Measurements from ENCODE around the gene CCDC85C.

CCDC85C gene

DNA sequence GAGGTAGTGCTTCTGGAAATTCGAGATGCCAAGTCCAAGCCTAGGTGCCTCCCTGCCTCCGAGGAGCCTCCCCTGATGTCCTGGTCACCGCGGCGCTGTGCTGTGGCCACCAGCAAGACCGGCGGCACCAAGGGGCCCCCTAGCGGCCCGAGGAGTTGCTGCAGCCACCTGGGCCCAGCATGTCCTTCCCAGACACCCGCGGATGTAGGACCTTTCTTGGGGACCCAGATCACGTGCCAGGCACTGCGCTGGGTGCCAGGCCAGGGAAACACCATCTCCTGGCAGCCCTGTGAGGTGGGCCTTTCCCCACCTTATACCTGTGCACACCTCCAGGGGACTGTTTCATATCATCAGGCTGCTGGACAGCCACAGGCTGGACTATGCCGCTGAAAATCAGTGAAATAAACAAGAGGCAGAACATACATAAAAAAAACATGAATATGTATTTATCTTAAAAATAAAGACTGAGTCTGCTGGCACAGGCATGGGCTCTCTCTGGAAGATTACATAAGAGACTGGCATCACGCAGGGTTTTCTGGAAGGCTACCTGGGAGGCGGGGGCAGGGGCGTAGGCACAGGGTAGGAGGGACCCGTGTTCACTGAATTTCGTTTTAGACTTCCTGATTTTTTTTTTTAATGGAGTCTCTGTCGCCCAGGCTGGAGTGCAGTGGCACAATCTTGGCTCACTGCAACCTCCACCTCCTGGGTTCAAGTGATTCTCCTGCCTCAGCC, 25.0 kb upstream of the CCDC85C start:
- DNase-seq = peak; percentile 42

DNA sequence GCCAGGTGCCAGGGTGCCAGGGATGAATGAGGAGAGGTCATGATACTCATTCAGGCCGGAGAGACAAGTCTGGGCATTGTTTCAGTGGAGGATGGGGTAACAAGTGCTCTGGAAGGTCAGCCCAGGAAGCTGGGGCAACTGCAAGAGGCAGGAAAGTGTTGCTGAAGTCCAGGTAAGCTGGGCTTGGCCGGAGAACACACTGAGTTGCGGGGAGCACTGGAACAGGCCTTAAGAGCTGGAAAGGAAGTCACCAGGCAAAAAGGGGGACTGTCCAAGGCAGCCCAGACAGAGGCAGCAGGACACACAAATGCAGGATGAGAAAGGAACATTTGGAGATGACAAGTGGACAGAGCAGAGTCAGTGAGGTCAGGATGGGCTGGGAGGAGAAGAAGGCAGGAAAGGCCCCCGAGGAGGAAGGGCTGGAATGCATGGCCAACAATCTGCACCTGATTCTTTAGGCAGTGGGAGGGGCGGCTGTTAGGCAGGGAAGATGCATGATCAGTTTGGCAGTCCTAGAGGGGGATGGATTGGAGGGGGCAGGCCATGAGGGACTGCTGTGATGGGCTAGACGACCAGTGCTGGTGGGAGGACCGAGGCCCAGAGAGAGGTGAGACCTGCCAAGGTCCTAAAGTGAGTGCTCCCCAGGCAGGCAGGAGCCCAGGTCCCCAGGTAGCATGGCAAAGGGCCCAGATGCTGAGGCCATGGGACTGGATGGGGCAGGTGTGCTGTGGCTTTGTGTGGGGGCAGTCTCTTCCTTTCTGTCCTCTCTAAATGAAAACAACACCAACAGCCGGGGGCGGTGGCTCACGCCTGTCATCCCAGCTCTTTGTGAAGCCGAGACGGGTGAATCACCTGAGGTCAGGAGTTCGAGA, 23.7 kb upstream of the CCDC85C start:
- no peak for DNase-seq

DNA sequence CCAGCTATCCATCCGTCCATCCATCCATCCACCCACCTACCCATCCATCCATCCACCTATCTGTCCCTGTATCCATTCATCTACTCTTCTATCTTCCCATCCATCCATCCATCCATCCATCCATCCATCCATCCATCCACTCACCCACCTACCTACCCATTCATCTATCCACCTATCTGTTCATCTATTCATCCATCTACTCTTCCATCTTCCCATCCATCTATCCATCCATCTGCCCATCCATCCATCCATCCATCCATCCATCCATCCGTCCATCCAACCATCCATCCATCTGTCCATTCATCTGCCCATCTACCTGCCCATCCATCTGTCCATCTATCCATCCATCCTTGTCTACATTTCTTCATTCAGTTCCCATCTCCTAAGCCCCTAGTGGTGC, 23.1 kb upstream of the CCDC85C start:
- no peak for DNase-seq

DNA sequence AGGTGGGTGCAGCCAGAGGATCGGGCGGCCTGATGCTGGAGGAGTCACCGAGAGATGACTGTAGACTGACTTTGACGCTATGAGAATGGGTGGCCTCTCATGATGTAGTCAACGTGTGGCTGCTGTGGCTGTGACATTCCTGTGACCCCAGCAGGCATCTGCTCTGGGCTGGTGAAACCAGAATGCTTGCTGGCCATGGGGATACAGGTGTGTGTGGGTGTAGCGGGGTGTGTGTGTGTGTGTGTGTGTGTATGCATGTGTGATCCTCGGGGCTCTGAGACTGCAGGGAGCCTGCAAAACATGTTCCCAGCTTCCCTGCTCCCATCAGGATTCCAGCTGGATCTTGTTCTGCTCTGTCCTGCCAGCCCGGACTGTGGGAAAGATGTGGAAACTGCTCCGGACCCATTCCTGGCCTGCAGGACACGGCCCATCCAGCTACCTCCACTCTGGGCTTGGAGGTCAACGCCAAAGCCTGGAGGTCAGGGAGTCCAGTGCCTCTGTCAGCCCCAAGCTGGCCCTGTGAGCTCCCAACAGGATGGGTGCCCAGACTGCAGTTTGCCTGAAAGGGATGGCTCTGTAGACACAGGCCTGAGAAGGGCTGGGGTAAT, 22.1 kb upstream of the CCDC85C start:
- no peak for DNase-seq

DNA sequence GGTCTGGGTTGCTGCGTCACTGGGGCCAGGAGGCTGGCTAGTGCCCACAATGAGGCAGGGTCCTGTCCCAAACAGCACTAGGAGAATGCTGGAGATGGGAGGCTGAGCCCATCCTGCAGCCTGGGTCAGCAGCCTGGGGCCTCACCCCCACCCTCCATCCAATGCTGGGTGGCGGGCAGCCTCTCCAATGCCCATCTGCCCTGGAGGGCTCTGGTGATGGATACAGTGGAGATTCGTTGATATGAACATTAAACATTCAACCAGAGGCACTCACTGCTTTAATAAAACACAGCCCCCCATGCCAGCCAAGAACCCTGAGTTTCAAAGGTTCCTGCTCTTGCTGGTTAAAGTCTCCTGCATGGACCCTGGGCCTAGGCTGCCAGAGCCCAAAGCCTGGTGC, 21.5 kb upstream of the CCDC85C start:
- no peak for DNase-seq

DNA sequence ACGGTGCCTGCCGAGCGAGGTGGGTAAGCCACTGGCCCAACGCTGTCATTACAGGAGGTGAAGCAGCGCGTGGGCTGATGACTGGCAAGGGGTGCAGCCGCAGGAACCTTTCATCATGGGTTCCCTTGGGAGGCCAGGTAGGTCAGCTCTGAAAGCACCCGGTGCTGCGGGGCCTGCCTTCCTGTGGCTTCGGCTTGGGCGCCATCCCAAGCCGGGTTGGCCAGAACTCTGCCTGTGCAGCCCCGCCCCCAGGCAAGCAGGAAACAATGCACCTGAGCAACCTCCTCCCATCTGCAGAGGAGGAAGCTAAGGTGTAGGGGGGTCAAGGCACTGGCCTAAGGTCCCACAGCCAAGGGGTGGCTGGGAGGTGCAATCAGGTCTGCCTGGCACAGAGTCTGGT, 21.0 kb upstream of the CCDC85C start:
- DNase-seq = no peak

DNA sequence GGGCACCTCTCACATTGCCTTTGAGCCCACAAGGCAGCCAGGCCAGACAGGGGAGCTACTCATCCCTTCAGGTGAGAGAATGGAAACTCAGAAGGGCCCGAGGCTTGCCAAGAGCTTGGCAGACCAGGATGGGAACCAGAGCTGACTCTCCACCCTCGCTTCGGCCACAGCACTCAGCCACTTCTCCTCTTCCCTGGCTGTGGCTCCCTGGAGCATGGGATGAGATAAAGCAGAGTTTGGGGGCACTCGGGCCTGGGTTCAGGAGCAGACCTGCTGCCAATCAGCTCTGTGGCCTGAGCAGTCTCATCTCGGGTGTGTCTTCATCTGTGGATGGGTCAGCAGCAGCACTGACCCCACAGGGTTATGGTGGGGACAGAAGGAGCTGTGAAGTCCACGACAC, 20.0 kb upstream of the CCDC85C start:
- DNase-seq = no peak

DNA sequence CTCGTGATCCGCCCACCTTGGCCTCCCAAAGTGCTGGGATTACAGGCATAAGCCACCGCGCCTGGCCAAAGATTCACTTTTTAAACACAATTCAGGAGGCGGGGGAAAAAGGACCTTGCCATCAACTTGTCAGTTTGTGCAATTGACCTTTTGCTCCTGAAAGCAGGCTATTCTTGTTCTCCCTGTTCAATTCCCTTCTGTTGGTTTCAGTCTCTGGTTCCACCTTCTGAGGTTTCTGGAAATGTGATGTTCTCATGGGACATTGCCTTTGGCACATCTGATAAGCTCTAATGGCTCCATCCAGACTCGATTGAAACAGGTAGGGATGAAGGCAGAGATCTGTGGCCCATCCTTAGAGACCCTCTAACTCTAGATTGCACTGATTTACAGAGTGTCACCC, 17.9 kb upstream of the CCDC85C start:
- no peak for DNase-seq

DNA sequence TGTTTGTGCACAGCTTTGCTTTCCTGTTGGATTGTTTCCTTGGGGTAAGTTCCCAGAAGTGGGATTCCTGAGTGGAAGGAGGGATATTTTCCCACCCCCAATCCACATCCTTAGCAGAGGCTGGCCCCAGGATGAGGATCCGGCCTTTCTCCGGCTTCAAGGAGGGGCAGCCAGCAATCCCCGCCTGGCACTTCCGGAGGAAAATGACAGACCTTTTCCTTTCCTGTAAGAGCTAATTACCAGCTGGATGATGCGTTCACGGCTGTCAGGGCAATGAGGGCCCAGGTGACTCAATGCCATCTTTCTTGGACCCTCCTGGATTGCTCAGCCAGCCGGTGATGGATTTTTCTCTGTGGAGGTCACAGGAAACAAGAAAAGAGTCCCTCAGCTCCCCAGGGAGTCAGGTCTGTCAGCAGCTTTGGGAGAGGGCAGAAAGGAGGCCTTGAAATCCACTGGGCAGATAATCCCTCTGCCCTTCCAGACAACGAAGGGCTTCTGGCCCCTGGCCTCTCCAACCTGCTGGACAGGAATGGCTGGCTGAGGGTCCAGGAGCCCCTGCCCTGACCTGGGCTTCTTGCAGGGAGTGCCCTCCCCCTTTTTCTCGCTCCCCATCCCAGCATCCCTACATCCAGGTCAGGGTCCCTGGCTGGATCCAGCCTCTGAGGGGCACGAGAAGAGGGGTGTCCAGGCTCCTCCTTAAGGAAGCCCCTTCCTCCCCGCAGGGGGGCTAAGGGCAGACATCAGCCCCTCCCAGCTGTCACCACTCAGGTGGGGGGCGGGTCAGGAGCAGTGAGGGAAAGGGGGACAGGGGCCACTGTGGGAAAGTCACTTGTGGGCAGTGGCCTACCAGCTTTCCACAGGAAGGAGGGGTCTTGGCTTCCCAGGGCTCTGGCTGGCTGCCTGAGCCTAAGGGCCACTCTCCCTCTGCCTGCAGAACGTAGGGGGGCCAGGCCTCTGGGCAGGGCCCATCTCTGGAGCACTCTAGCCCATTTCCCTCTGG, 16.1 kb upstream of the CCDC85C start:
- peak; percentile 36 for DNase-seq

DNA sequence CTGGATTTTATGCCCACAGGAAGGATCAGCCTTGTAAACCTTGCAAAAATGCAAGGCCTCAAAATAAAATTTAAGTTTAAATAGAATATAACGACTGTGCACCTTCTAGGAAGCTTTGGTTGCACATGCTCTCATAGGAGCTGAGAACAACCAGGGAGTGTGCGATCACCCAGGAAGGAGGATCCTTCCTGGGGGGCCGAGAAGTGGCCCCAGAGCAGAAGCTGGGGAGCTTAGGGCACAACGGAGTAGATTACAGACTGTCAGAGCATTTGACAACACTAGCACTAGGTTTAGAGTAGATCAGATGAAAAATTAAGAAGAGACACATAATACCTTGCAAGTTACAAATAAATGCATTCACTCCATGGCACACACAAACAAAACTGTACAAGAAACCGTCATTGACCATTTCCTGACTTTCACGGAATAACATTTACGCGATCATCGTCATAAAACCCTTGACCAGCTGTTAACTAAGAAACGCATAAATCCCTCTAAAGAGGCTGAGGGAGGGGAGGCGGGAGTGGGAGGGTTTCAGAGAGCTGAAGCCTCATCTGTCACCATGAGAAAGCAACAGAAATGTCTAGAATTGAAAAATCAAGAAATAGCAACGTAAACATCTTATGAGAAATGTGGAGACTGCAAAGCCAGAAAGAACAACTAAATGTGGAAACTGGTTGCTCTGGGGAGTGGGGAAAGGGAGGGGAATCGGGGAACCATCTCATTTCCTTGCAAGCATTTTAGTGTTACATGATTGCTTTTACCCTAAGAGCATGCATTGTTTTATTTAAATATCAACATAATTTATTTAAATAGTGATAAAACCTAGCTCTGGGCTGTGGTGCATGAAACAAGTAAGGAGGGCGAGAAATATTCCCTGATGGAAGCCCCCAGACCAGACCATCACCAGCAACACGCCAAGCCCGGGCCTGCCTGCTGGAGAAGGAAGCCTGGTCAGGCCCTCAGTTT, 13.1 kb upstream of the CCDC85C start:
- DNase-seq = no peak

DNA sequence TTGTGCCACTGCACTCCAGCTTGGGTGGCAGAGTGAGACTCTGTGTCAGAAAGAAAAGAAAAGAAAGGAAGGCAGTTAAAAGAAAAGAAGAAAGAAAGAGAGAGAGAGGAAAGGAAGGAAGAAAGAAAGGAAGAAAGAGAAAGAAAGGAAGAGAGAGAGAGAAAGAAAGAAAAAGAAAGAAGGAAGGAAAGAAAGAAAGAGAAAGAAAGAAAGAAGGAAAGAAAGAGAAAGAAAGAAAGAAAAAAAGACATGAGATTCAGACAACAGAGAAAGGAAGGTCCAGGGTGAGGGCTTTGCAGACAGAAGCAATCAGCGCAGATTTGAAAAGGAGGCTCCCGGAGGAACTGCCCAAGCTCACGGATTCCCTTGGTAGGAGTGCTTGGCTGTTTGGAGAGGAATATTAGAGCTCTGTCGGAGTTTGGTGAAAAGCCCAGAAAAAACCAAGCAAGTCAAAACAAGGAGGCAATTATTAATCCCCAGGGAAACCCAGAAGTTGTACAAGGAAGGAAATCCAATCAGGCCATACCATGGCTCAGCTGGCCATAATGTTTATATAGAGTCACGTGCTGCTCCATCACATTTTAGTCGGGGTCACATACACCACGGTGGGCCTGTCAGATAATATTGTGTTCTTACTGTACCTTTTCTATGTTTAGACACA, 11.6 kb upstream of the CCDC85C start:
- DNase-seq = peak; percentile 33

DNA sequence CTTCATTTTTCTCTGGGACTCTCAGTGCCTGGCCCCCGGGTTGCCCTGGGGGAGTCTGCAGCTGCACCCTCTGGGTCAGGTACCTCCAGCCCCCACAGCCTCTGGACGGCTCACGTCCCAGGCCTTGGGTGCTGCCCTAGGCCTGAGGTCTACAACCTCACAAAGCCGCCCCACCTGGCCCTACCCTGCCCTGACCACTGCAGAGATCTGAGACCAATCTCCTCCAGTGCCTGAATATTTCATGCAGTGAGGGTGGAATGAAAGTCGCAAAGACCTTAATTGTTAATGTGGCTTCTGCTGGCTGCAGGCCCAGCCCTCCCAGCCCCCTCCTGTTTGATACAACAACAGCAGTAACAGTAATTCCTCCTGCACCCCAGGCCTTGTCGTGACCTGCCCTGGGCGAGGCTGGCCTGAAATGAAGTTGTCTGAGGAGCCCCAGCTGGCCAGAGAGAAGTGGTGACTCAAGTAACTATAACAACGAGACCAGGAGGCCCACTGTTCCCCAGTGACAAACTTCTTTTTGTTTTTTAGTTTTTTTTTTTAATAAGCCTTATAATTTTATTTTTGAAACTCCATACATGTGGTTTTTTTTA, 8.8 kb upstream of the CCDC85C start:
- DNase-seq = no peak

DNA sequence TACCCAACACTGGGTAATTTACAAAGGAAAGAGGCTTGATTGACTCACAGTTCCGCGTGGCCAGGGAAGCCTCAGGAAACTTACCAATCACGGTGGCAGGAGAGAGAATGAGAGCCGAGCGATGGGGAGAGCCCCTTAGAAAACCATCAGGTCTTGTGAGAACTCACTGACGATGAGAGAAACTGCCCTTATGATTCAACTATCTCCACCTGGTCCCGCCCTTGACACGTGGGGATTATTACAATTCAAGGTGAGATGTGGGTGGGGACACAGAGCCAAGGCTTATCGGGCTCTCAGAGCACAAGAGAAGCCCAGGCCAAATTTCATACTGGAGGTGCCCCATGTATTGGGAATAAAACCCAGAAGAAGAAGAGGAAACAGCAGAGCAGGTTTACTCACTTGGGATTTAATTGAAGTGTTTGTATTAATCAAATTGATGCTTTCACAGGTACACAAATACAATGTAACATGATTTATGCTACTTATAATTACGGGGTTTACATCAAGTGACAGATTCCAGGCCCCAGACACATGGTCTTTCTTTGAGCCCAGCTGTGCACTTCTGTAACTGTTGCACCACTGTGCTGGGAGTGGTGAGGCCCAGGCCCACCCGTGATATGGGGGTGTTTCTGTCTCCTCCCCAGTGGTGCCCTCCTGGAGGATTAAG, 8.2 kb upstream of the CCDC85C start:
- peak; percentile 53 for DNase-seq

DNA sequence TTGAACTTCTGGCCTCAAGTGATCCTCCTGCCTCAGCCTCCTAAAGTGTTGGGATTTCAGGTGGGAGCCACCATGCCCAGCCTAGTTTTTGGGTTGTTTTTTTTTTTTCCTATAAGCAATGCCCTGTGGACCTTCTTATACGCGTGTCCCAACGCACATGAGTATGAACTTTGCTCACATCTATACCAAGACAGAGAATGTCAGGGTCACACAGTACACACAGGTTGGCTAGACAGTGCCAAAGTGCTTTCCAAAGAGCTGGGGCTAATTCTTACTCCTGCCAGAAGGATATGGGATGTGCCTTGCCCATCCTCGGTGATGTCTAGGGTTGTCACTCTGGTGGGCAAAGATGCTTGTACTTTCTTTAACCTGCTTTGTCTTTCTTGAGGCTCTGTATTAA, 7.6 kb upstream of the CCDC85C start:
- DNase-seq = no peak

DNA sequence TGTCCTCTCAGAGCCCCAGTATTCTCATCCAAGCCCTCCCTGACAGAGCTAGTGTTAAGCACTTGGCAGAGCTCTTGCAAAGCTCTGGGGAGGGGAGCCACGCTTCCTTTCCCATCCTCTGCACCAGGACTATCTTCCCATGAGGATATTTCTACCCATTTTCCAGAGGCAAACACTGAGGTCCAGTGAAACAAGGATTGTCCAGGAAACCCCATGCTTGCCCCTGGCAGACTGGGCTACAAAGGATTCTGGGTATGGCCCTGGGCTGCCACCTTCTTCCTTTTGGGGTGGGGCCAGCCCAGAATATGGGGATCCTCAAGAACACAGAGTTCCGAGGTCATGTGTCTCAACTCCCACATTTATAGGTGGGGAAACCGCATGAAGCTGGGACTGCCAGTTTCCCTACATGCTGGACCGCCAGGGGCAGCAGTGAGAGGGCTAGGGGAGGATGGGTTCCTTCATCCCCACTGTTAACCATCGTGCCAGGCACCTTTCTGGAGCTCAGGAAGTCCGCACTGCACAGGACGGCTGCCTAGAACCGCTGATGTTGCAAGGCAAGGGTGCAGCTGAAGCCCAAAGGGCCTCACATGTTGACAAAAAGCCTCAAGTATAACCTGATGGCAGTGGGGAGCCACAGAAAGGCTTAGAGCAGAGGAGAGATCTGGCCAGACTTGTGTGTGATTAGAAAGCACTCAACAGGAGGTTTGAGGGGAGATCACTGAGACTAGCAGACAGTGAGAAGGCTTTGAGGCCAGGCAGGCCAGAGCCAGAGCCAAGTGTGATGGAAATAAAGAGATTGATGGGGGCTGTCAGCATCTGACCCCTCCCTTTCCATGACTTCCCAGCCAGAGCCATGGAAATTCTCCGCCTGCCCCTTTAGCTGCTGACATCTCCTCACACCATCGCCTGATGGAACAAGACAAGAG, 5.5 kb upstream of the CCDC85C start:
- DNase-seq = no peak

DNA sequence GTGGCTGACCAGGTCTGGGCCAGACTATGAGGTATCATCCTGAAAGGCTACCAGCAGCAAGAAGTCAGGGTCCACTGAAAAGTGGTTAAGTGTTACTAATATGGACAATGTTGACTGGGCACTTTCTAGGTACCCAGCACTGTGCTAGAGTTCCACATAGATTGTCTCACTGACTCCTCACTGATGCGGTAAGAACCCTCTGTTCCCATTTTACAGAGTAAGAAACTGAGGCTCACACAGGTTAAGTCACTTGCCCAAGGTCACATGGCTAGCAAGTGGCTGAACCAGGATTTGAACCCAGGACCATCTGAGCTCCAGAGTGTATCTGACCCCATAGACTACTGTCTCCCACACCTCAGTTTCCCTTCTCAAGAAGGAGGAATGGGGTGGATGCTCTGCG, 4.6 kb upstream of the CCDC85C start:
- no peak for DNase-seq

DNA sequence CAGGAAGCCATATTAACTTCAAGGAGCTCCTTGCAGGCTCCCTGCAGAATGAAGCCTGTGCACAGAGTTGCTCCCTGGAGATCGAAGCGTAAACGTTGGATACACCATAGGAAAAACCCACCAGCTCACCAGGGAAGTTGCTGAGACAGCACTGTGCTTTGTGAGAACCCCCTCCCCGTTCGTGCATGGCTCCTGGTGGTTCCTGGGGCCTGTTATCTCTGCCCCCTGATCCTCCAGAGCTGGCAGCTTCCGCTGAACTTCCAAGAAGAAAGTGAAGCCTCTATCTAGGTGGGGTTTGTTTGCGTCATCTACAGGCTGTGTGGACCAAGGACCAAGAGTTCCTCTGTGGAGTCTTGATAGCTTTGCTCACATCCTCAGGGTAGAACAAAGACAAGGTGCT, 2.4 kb upstream of the CCDC85C start:
- no peak for DNase-seq

DNA sequence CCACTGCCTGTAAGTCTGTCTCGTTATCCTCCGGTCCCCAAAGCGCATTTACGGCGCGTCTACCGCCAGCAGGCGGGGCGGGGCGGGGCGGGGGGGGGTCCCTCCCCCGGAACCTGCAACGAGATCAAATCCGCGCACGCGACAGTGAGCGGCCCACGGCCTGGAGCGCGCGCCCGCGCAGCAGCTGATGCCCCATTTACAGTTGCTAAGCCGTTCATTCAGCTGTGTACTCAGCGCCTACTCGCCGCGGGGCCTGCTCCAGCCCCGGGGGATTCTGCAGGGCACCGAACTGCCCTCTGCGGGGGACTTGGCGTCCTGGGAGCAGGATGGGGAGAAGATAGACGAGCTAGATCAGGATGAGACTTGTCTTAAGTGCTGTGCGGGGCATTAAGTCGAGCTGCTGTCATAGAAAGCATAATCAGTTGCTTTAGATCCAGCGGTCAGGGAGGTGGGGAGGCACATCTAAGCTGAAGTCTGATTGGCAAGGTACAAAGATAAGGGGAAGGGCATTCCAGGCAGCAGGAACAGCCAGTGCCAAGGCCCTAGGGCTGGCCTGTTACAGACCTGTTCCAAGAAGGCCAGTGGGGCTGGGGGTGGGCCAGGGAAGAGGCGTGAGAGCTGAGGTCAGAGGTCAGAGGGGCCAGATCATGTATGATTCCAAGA, 1.4 kb upstream of the CCDC85C start:
- peak; percentile 91 for DNase-seq
